Measurements from ENCODE around the gene MRM2. TPM values are rescaled to one million over a fixed set of nuclear protein-coding genes. Genes with fewer than 3 reads are reported as not detected.

Gene MRM2
- total RNA-seq, 1 donor: 21.4 TPM

- peak overlapping the region; percentile 59 for H2AFZ ChIP-seq (ENCODE audit: low read length)
These were observed 32.7 kb downstream of the MRM2 start for GRCh38 chr7:2209146-2209960.

GRCh38 chr7:2208712-2209111, 33.3 kb downstream of the MRM2 start:
- Histone ChIP-seq H3K27me3 (ENCODE audit: insufficient read depth, low read length) (no peaks in the 10 kb centered on the region), H3K79me2 (ENCODE audit: insufficient read depth, low read length) (peaks cover 3% of the 10 kb centered on the region), H2AFZ (ENCODE audit: low read length) (no peak overlapping the region), H3K27ac (ENCODE audit: low read depth, low read length) (no peak overlapping the region), H3K4me2 (ENCODE audit: insufficient read depth, low read length) (no peak overlapping the region), H3K9me3 (ENCODE audit: low read depth, low read length) (no peaks in the 10 kb centered on the region), H4K20me1 (ENCODE audit: insufficient read depth, low read length) (peaks cover 10% of the 10 kb centered on the region), H3K4me3 (ENCODE audit: insufficient read depth, low read length) (no peak overlapping the region), H3K36me3 (ENCODE audit: insufficient read depth, low read length) (peaks cover 25% of the 10 kb centered on the region), H3K4me1 (ENCODE audit: insufficient read depth, low read length) (no peaks in the 10 kb centered on the region)
- DNase-seq (ENCODE audit: insufficient read length, low spot score, missing footprints): peak; percentile 68
- TF ChIP-seq CTCF (IDR thresholded peaks at IDR 0.05; ENCODE audit: extremely low read depth, low read depth, low read length): no peak

More at GRCh38 chr7:2209146-2209960, 32.7 kb downstream of the MRM2 start:
- peak; percentile 99 for DNase-seq (ENCODE audit: insufficient read length, low spot score, missing footprints)
- peaks cover 3% of the 10 kb centered on the region for H3K79me2 ChIP-seq (ENCODE audit: insufficient read depth, low read length)
- H3K4me1 ChIP-seq (ENCODE audit: insufficient read depth, low read length): no peaks in the 10 kb centered on the region
- no peaks in the 10 kb centered on the region for H3K27me3 ChIP-seq (ENCODE audit: insufficient read depth, low read length)
- H3K36me3 ChIP-seq (ENCODE audit: insufficient read depth, low read length): peaks cover 25% of the 10 kb centered on the region
- H3K4me3 ChIP-seq (ENCODE audit: insufficient read depth, low read length): no peak overlapping the region
- H3K9me3 ChIP-seq (ENCODE audit: low read depth, low read length): no peaks in the 10 kb centered on the region
- peaks cover 10% of the 10 kb centered on the region for H4K20me1 ChIP-seq (ENCODE audit: insufficient read depth, low read length)
- H3K27ac ChIP-seq (ENCODE audit: low read depth, low read length): peak overlapping the region; percentile 23
- TF ChIP-seq CTCF (IDR thresholded peaks at IDR 0.05; ENCODE audit: extremely low read depth, low read depth, low read length): peak; percentile 80
- H3K4me2 ChIP-seq (ENCODE audit: insufficient read depth, low read length): no peak overlapping the region

GRCh38 chr7:2205036-2205780, 36.8 kb downstream of the MRM2 start:
- no peaks in the 10 kb centered on the region for H3K27me3 ChIP-seq (ENCODE audit: insufficient read depth, low read length)
- peak; percentile 37 for DNase-seq (ENCODE audit: insufficient read length, low spot score, missing footprints)
- H2AFZ ChIP-seq (ENCODE audit: low read length): no peak overlapping the region
- no peak overlapping the region for H3K4me2 ChIP-seq (ENCODE audit: insufficient read depth, low read length)
- peaks cover 3% of the 10 kb centered on the region for H3K79me2 ChIP-seq (ENCODE audit: insufficient read depth, low read length)
- H4K20me1 ChIP-seq (ENCODE audit: insufficient read depth, low read length): peaks cover 10% of the 10 kb centered on the region
- peaks cover 16% of the 10 kb centered on the region for H3K36me3 ChIP-seq (ENCODE audit: insufficient read depth, low read length)
- H3K9me3 ChIP-seq (ENCODE audit: low read depth, low read length): no peaks in the 10 kb centered on the region
- H3K4me1 ChIP-seq (ENCODE audit: insufficient read depth, low read length): no peaks in the 10 kb centered on the region
- TF ChIP-seq CTCF (IDR thresholded peaks at IDR 0.05; ENCODE audit: extremely low read depth, low read depth, low read length): no peak
- H3K4me3 ChIP-seq (ENCODE audit: insufficient read depth, low read length): no peak overlapping the region
- H3K27ac ChIP-seq (ENCODE audit: low read depth, low read length): no peak overlapping the region

GRCh38 chr7:2204446-2204845, 37.6 kb downstream of the MRM2 start:
- H3K79me2 ChIP-seq (ENCODE audit: insufficient read depth, low read length): peaks cover 3% of the 10 kb centered on the region

More at GRCh38 chr7:2204446-2204845, 37.6 kb downstream of the MRM2 start:
- TF ChIP-seq CTCF (IDR thresholded peaks at IDR 0.05; ENCODE audit: extremely low read depth, low read depth, low read length): no peak
- H3K27ac ChIP-seq (ENCODE audit: low read depth, low read length): no peak overlapping the region
- no peak overlapping the region for H2AFZ ChIP-seq (ENCODE audit: low read length)
- peaks cover 9% of the 10 kb centered on the region for H4K20me1 ChIP-seq (ENCODE audit: insufficient read depth, low read length)
- peaks cover 16% of the 10 kb centered on the region for H3K36me3 ChIP-seq (ENCODE audit: insufficient read depth, low read length)
- no peaks in the 10 kb centered on the region for H3K9me3 ChIP-seq (ENCODE audit: low read depth, low read length)
- no peaks in the 10 kb centered on the region for H3K27me3 ChIP-seq (ENCODE audit: insufficient read depth, low read length)
- H3K4me1 ChIP-seq (ENCODE audit: insufficient read depth, low read length): no peaks in the 10 kb centered on the region
- no peak for DNase-seq (ENCODE audit: insufficient read length, low spot score, missing footprints)
- no peak overlapping the region for H3K4me2 ChIP-seq (ENCODE audit: insufficient read depth, low read length)
- no peak overlapping the region for H3K4me3 ChIP-seq (ENCODE audit: insufficient read depth, low read length)
